Astrocyte of the cerebellum (primary cell): Measurements from ENCODE around the gene AZU1.
A peak's percentile ranks its signal among the peaks of the same experiment; 100 is the strongest.

Experiments used
- DNase-seq: peaks from one replicate; pipeline ENCODE4 v3.0.0-alpha.2; 2011; ENCODE audit warnings: low read depth
- H3K4me3 ChIP-seq: 2 replicates; pipeline ENCODE4 v1.5.1; 2011; ENCODE audit warnings: mild to moderate bottlenecking, low read depth, low read length, moderate library complexity
- CTCF ChIP-seq: IDR thresholded peaks from 2 replicates; pipeline ENCODE4 v1.5.1; 2012; ENCODE audit warnings: low read length, low read depth, moderate library complexity, mild to moderate bottlenecking; ENCODE audit errors: missing control alignments
- in situ Hi-C: cut with HindIII; loops from 2 replicates; pipeline ENCODE4 v1.10.0; 2017; ENCODE audit warnings: low sequenced_read_pairs

AZU1 gene

DNA sequence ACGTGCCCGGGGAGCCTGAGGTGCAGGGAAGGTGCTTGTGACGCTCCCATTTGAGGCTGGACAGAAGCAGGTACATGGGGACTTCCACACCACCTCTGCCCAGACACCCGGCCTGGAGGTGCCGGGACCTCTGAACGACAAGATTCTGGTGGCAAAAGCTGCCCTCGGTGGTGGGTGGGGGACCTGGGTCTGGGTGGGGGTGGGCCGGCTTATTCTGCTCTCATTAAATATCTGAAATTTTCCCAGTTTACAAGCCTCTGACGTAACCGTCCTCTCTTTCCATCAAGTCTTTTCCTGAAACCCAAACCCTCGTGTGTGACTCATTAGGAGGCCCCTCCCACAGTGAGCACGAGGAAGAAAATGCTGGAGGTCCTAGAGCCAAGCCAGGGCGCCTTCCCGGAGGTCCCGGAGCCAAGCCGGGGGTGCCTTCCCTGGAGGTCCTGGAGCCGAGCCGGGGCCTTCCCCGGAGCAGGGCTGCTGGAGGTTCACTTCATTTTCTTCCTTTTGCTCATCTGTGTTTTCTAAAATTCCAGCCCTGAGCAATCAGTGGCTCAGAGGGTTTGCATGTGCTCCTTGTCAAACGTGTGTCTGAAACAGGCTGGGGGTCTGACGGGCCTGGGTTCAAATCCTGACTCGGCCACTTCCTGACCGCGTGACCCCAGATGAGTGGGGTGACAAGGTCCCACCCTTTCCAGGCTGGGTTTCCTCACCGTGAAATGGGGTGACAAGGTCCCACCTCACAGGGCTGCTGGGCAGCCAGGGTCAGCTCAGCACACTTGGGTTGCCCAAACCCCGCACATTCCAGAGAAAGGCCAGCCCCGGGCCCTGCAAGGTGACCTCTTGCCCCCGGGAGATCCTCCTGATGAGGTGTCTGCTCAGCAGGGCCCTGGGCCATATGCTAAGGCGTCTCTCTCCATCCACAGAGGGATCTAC lies 41.9 kb downstream of the AZU1 start:
- in situ Hi-C loops, result no loop called here

DNA sequence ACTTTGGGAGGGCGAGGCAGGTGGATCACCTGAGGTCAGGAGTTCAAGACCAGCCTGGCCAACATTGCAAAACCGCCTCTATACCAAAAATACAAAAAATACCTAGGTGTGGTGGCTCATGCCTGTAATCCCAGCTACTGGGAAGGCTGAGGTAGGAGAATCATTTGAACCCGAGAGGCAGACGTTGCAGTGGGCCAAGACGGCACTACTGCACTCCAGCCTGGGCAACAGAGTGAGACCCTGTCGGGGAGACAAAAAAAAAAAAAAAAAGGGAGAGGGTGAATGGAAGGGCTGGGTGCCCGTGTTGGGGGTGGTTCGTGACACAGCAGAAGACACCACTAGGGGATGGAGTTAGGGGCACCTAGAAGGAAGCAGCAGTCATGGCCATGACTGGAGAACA lies 42.7 kb downstream of the AZU1 start:
- H3K4me3 ChIP-seq, result no peak overlapping the region
- TF ChIP-seq CTCF, result no peak
- no peak for DNase-seq
- in situ Hi-C loops, result no loop called here

More for the DNA sequence above, 41.9 kb downstream of the AZU1 start:
- no peak overlapping the region for H3K4me3 ChIP-seq
- peak; percentile 91 for DNase-seq
- TF ChIP-seq CTCF, result no peak

GRCh38 chr19:870963-871401 lies 43.3 kb downstream of the AZU1 start:
- no peak overlapping the region for H3K4me3 ChIP-seq
- no peak for TF ChIP-seq CTCF
- in situ Hi-C loops, result no loop called here
- DNase-seq, result no peak

- H3K4me3 ChIP-seq, result no peak overlapping the region
- in situ Hi-C loops, result no loop called here
- DNase-seq, result no peak
- no peak for TF ChIP-seq CTCF
These were observed 44.0 kb downstream of the AZU1 start for GRCh38 chr19:871446-872265.

DNA sequence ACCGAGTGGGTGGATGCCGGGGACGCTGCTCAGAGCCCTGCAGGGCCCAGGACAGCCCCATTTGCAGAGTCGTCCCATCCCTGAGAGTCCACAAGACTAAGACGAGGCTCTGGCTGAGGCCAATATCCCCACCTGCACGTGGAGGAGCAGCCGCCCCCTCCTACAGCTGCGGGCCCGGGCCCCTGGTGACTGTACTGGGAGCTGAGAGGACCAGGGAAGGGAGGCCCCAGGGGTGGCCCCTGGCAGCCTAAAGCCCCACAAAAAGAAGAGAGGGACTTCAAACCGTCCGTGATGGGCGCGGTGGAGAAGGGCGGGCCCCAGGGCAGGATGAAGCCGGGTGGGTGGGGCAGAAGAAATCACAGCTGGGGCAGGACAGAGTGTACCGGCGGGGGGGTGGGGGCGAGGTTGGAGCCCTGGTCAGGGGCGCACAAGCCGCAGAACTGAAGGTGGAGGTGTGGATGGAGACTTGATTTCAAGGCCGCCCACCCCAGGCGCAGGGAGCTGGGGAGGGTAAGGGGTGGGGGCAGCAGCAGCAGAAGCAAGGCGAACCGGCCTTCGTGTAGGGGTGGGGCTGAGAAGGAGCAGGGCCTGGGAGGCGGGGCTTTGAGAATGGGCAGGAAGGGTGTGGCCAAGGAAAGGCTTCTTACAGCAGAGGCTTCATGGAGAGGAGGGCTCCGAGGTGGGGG lies 44.8 kb downstream of the AZU1 start:
- TF ChIP-seq CTCF, result no peak
- DNase-seq, result no peak
- in situ Hi-C loops, result no loop called here
- no peak overlapping the region for H3K4me3 ChIP-seq

DNA sequence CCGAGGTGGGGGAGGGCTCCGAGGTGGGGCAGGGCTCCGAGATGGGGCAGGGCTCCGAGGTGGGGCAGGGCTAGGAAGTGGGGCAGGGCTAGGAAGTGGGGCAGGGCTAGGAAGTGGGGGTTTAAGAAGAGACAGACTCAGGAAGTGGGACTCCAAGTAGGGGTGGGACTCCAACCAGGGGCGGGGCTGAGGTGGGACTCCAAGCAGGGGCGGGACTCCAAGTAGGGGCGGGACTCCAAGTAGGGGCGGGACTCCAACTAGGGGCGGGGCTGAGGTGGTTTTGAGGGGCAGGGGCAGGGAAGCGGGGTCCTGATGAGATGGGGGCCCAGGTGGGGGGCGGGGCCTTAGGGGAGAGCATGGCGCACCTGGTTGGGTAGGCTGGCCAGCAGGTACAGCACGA lies 45.4 kb downstream of the AZU1 start:
- in situ Hi-C loops, result no loop called here
- H3K4me3 ChIP-seq, result no peak overlapping the region
- no peak for TF ChIP-seq CTCF
- DNase-seq, result no peak
